ENCODE data around the gene SEMA5B. TPM values are rescaled to one million over a fixed set of nuclear protein-coding genes. Genes with fewer than 3 reads are reported as not detected.
A peak's percentile ranks its signal among the peaks of the same experiment; 100 is the strongest.

Gene SEMA5B
- total RNA-seq, 4 donors from 2014 or later: 0.29 to 25.4 (median 4.5) TPM; not detected in 1

GRCh38 chr3:122892118-122892960 is 135.2 kb downstream of the SEMA5B start:
- Histone ChIP-seq H3K9me3 (no peaks in the 10 kb centered on the region), H3K4me1 (no peaks in the 10 kb centered on the region), H3K27ac (peak overlapping the region in 1 of 2 donors; percentile 58), H3K4me3 (peak overlapping the region in 1 of 2 donors; percentile 21), H3K27me3 (no peaks in the 10 kb centered on the region), H3K36me3 (no peaks in the 10 kb centered on the region)
- TF ChIP-seq POLR2A (IDR thresholded peaks at IDR 0.05): no peak
- TF ChIP-seq CTCF (IDR thresholded peaks at IDR 0.05): no peak
- intact Hi-C loops (cut with DNase I; ENCODE audit: low total_unique reads): no loop called here
- no peak for DNase-seq

DNA sequence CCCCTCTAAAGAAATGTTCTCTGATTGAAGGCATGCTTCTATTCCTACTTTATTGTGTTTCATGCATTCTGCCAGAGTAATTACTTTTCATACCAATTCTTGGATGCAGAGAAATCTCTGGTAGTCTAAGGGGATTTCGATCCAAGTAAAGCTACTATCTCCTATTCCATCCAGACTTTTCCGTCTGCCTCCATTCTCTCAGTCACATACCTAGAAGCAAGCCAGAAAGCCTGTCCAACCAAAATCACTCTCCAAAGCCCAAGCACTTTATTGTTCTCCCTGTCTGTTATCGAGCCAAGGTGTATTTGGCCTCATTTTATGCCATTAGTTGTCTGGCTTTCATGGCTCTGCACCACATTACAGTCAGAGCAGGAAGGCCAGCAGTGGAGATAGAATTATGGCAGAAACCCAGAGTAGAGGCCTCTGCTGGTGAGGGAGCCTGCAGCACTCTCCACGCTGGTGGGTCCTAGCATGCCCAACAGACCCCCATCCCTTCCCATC is 136.8 kb downstream of the SEMA5B start:
- Histone ChIP-seq H3K4me1 (no peaks in the 10 kb centered on the region), H3K4me3 (no peak overlapping the region), H3K27ac (no peak overlapping the region), H3K36me3 (no peaks in the 10 kb centered on the region), H3K27me3 (no peaks in the 10 kb centered on the region), H3K9me3 (no peaks in the 10 kb centered on the region)
- intact Hi-C loops (cut with DNase I; ENCODE audit: low total_unique reads): no loop called here
- DNase-seq: no peak
- TF ChIP-seq CTCF (IDR thresholded peaks at IDR 0.05) (no peak), POLR2A (IDR thresholded peaks at IDR 0.05) (no peak)

DNA sequence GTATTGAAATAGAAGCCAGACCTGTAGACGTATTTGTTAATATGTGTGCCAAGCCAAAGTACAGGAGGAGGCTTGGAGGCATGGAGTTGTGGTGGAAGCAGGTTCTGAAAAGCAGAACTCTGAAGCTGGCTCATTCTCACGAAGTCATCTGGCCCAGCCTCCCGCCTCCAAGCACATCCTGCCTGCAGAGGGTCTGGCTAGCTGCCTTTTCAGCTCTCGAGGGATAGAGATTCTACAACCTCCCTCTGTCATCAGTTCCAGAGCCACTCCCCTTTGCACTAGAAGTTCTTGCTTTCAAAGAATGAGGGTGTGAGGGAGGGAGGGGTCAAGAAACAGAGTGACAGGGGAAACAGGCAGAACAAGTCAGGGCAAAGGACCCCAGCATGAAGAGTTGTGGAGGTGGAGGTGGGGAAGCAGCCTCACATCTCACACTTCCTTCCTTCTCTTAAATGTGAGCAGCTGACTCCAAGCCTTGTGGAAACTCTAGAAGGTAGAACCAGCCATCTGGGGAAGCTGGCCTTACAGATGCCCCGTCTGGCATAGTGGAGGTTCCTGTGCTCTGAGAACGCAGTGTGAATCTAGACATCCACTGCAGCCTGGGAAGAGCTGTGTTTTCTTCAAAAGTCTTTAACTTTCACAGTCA is 137.4 kb downstream of the SEMA5B start:
- TF ChIP-seq POLR2A (IDR thresholded peaks at IDR 0.05) (no peak), CTCF (IDR thresholded peaks at IDR 0.05) (no peak)
- H3K9me3 ChIP-seq: no peaks in the 10 kb centered on the region
- H3K4me1 ChIP-seq: no peaks in the 10 kb centered on the region
- no peak overlapping the region for H3K4me3 ChIP-seq
- no peaks in the 10 kb centered on the region for H3K36me3 ChIP-seq
- intact Hi-C loops (cut with DNase I; ENCODE audit: low total_unique reads): no loop called here
- DNase-seq: peak; percentile 28 to 67
- no peaks in the 10 kb centered on the region for H3K27me3 ChIP-seq
- H3K27ac ChIP-seq: no peak overlapping the region

- Histone ChIP-seq H3K27ac (no peak overlapping the region), H3K36me3 (no peaks in the 10 kb centered on the region), H3K9me3 (no peaks in the 10 kb centered on the region), H3K4me1 (no peaks in the 10 kb centered on the region), H3K27me3 (no peaks in the 10 kb centered on the region), H3K4me3 (no peak overlapping the region)
- no peak for DNase-seq
- TF ChIP-seq CTCF (IDR thresholded peaks at IDR 0.05): no peak
- TF ChIP-seq POLR2A (IDR thresholded peaks at IDR 0.05): no peak
- intact Hi-C loops (cut with DNase I; ENCODE audit: low total_unique reads): no loop called here
Measured at GRCh38 chr3:122886946-122887345, 140.6 kb downstream of the SEMA5B start.

DNA sequence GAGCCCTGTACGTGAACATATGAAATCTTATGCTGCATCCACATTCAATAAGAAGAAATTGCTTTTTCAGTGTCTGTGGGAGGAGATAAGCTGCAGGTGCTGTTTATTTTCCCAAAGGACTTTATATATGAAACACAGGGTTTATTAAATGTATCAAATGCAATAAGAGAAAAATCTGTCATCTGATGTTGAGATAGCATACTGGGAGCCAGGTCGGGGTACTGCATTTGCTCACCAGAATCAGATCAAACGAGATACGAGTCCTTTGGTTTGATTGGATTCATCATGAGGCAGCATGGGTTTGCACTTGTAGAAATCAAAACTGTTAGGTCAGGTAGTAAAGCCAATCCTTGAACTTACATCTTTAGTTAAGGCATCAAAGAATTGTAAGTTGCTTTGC is 141.3 kb downstream of the SEMA5B start:
- Histone ChIP-seq H3K36me3 (no peaks in the 10 kb centered on the region), H3K27ac (no peak overlapping the region), H3K27me3 (no peaks in the 10 kb centered on the region), H3K4me3 (no peak overlapping the region), H3K4me1 (no peaks in the 10 kb centered on the region), H3K9me3 (no peaks in the 10 kb centered on the region)
- no peak for DNase-seq
- intact Hi-C loops (cut with DNase I; ENCODE audit: low total_unique reads): no loop called here
- TF ChIP-seq POLR2A (IDR thresholded peaks at IDR 0.05) (no peak), CTCF (IDR thresholded peaks at IDR 0.05) (no peak)

Data from uterus (tissue), 4 donors.